ENCODE data around the gene HOXA3. TPM values are rescaled to one million over a fixed set of nuclear protein-coding genes. Genes with fewer than 3 reads are reported as not detected.
A peak's percentile ranks its signal among the peaks of the same experiment; 100 is the strongest.

The HOXA3 gene
- total RNA-seq, 1 donor from 2014 or later: 77.4 TPM

- Mint-ChIP-seq H3K36me3 (ENCODE audit: insufficient read depth) (no peaks in the 10 kb centered on the region), H3K27me3 (peaks cover 91% of the 10 kb centered on the region), H3K4me3 (ENCODE audit: low read depth) (no peak overlapping the region), H3K4me1 (ENCODE audit: low read depth) (peaks cover 2% of the 10 kb centered on the region), H3K9me3 (ENCODE audit: low read depth) (no peaks in the 10 kb centered on the region), H3K27ac (no peak overlapping the region)
- TF ChIP-seq CTCF (IDR thresholded peaks at IDR 0.05; ENCODE audit: unreplicated experiment): no peak
- no peak for DNase-seq (ENCODE audit: low spot score, unreplicated experiment)
These were observed 14.4 kb upstream of the HOXA3 start for GRCh38 chr7:27166531-27167505.

- H3K36me3 Mint-ChIP-seq (ENCODE audit: insufficient read depth): no peaks in the 10 kb centered on the region
- H3K4me1 Mint-ChIP-seq (ENCODE audit: low read depth): peaks cover 3% of the 10 kb centered on the region
- peaks cover 88% of the 10 kb centered on the region for H3K27me3 Mint-ChIP-seq
- TF ChIP-seq CTCF (IDR thresholded peaks at IDR 0.05; ENCODE audit: unreplicated experiment): no peak
- no peak overlapping the region for H3K27ac Mint-ChIP-seq
- no peak overlapping the region for H3K4me3 Mint-ChIP-seq (ENCODE audit: low read depth)
- DNase-seq (ENCODE audit: low spot score, unreplicated experiment): no peak
- H3K9me3 Mint-ChIP-seq (ENCODE audit: low read depth): no peaks in the 10 kb centered on the region
These were observed 13.7 kb upstream of the HOXA3 start for GRCh38 chr7:27165996-27166530.

GRCh38 chr7:27165089-27165995 is 13.0 kb upstream of the HOXA3 start, which contains the start of gene HOXA9:
TSS of gene HOXA9 (minus strand) at chr7:27165537. CDS start at chr7:27165457, 80 bp downstream.
- Mint-ChIP-seq H3K27me3 (peaks cover 82% of the 10 kb centered on the region), H3K4me3 (ENCODE audit: low read depth) (peak within 1 kb of the TSS; percentile 40), H3K27ac (no peak within 1 kb of the TSS), H3K4me1 (ENCODE audit: low read depth) (peaks cover 4% of the 10 kb centered on the region), H3K9me3 (ENCODE audit: low read depth) (no peaks in the 10 kb centered on the region), H3K36me3 (ENCODE audit: insufficient read depth) (no peaks in the 10 kb centered on the region)
- no peak for DNase-seq (ENCODE audit: low spot score, unreplicated experiment)
- TF ChIP-seq CTCF (IDR thresholded peaks at IDR 0.05; ENCODE audit: unreplicated experiment): no peak

DNA sequence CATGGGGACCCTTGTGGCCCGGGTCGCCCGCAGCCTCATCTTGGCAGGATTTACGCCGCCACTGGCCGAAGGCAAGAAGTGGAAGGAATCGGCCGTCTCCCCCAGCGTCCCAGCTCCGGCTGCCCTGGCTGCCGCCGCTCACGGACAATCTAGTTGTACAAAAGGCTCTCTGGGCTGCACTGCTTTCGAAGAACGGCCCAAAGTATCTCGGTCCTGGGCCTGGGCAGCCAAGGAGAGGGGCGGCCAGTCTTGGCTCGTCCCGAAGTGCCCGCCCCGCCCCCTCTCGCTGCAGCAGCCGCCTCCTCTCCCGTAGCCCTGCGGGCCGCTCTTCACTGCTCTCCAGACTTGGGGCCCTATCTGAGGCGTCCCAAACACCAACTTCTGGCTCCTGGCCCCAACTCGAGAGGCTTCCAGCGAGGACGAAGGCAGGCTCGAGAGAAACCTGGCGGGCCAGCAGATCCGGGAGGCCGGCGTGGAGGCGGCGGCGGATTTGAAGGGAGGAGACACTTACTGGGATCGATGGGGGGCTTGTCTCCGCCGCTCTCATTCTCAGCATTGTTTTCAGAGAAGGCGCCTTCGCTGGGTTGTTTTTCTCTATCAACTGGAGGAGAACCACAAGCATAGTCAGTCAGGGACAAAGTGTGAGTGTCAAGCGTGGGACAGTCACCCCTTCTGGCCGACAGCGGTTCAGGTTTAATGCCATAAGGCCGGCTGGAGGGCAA is 12.1 kb upstream of the HOXA3 start:
- peak overlapping the region; percentile 40 for H3K4me3 Mint-ChIP-seq (ENCODE audit: low read depth)
- H3K27ac Mint-ChIP-seq: peak overlapping the region; percentile 19
- no peaks in the 10 kb centered on the region for H3K9me3 Mint-ChIP-seq (ENCODE audit: low read depth)

More for the DNA sequence above, 12.1 kb upstream of the HOXA3 start:
- Mint-ChIP-seq H3K27me3 (peaks cover 84% of the 10 kb centered on the region), H3K4me1 (ENCODE audit: low read depth) (peaks cover 4% of the 10 kb centered on the region), H3K36me3 (ENCODE audit: insufficient read depth) (no peaks in the 10 kb centered on the region)
- peak; percentile 53 for TF ChIP-seq CTCF (IDR thresholded peaks at IDR 0.05; ENCODE audit: unreplicated experiment)
- no peak for DNase-seq (ENCODE audit: low spot score, unreplicated experiment)
